ENCODE data around the gene CDKN2A. TPM values are rescaled to one million over a fixed set of nuclear protein-coding genes. Genes with fewer than 3 reads are reported as not detected.

CDKN2A gene
- total RNA-seq: 1 to 10 TPM; 1.2 to 1.6 TPM
- under 1 TPM in 2 of 6 donors, not detected in 4; 0.30 to 0.35 TPM for polyA plus RNA-seq (ENCODE audit: insufficient read length in 6 of 6)
- long read RNA-seq, donor 1: 0 reads
- long read RNA-seq, donor 2: 0 reads
- long read RNA-seq, donor 3: 0 reads
- long read RNA-seq, donor 4, partial matches to known transcripts: 0 of 2 reads
- long read RNA-seq, donor 4, other reads (novel, unspliced or antisense): 0 of 2 reads
- long read RNA-seq, donor 5, partial matches to known transcripts: 0 of 1 reads
- long read RNA-seq, donor 5, other reads (novel, unspliced or antisense): 0 of 1 reads
- long read RNA-seq, donor 6, partial matches to known transcripts: 0 of 3 reads
- long read RNA-seq, donor 6, other reads (novel, unspliced or antisense): 0 of 3 reads
- long read RNA-seq, donor 7, partial matches to known transcripts: 0 of 1 reads
- long read RNA-seq, donor 7, other reads (novel, unspliced or antisense): 0 of 1 reads
- long read RNA-seq, donor 8: 0 reads
- long read RNA-seq, donor 9: 0 reads
- long read RNA-seq, donor 10: 0 reads
- long read RNA-seq, donor 11, partial matches to known transcripts: 0 of 2 reads
- long read RNA-seq, donor 11, other reads (novel, unspliced or antisense): 0 of 2 reads
- long read RNA-seq, donor 12: 0 reads

- H3K27ac ChIP-seq: peak within 1 kb of the TSS; percentile 85 to 94
- H3K4me1 ChIP-seq: peaks cover 4 to 17% of the 10 kb centered on the region in 2 donors
- DNase-seq (peak in 2 of 4 donors; percentile 57 to 85), ATAC-seq (peak; percentile 58)
- H3K36me3 ChIP-seq: no peaks in the 10 kb centered on the region
- H3K4me3 ChIP-seq: peak within 1 kb of the TSS; percentile 90 to 97
- H3K9me3 ChIP-seq: no peaks in the 10 kb centered on the region
- intact Hi-C loops (cut with DNase I): no loop called here
- peaks cover 33 to 83% of the 10 kb centered on the region in 2 donors for H3K27me3 ChIP-seq
- TF ChIP-seq, protein P1, sequence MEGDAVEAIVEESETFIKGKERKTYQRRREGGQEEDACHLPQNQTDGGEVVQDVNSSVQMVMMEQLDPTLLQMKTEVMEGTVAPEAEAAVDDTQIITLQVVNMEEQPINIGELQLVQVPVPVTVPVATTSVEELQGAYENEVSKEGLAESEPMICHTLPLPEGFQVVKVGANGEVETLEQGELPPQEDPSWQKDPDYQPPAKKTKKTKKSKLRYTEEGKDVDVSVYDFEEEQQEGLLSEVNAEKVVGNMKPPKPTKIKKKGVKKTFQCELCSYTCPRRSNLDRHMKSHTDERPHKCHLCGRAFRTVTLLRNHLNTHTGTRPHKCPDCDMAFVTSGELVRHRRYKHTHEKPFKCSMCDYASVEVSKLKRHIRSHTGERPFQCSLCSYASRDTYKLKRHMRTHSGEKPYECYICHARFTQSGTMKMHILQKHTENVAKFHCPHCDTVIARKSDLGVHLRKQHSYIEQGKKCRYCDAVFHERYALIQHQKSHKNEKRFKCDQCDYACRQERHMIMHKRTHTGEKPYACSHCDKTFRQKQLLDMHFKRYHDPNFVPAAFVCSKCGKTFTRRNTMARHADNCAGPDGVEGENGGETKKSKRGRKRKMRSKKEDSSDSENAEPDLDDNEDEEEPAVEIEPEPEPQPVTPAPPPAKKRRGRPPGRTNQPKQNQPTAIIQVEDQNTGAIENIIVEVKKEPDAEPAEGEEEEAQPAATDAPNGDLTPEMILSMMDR (IDR thresholded peaks at IDR 0.05): no peak
Measured at GRCh38 chr9:21993893-21994555, at the start of gene CDKN2A. Gene CDKN2A, minus strand, starts transcription at chr9:21994392.

DNA sequence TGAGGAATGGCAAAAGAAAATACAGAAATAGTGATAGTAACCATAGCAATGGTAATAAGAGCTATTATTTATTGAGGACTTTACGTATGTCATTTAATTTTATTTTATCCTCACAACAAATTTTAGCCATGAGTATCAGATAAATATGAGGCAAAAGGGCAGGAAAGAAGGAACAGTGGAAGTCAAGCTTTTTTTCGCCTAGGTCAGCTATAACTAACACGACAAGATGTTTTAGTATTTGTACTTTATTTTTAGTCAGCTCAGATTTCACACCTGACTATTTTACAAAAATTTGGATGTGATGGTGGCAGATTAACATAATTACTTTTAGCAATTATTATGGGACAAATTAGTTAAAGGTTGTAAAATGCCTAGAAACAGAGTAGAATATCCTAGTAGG lies 49.7 kb upstream of the CDKN2A start:
- TF ChIP-seq, protein P1 (IDR thresholded peaks at IDR 0.05): no peak
- no peak for DNase-seq
- no peak for ATAC-seq
- Histone ChIP-seq H3K36me3 (no peaks in the 10 kb centered on the region), H3K27ac (no peak overlapping the region), H3K27me3 (no peaks in the 10 kb centered on the region), H3K4me1 (peaks cover 0 to 8% of the 10 kb centered on the region in 2 donors), H3K4me3 (no peak overlapping the region), H3K9me3 (no peaks in the 10 kb centered on the region)
- intact Hi-C loops (cut with DNase I): no loop called here

DNA sequence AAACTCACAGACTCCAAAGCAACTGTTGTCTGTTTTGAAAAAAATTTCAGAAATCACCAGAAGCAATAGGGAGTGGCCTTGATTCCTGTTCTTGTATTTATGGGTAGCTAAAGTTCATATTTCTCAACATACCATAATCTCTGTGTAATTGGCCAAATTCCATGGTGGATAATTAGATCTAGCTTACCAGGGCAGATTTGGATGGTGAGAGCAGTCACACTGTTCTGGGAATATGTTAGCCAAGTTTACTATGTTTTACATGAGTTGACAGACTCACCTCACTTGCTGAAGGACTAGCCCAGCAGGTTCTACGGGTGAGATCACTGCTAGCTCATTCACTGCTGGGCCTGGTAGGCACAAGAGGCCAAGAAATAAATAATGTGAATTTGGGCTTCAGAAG lies 47.6 kb upstream of the CDKN2A start:
- DNase-seq: peak in 2 of 4 donors; percentile 68 to 70
- TF ChIP-seq, protein P1 (IDR thresholded peaks at IDR 0.05): no peak
- Histone ChIP-seq H3K27me3 (no peaks in the 10 kb centered on the region), H3K27ac (peak overlapping the region in 1 of 2 donors; percentile 33), H3K4me3 (no peak overlapping the region), H3K4me1 (peaks cover 4 to 27% of the 10 kb centered on the region in 2 donors), H3K9me3 (no peaks in the 10 kb centered on the region), H3K36me3 (no peaks in the 10 kb centered on the region)
- intact Hi-C loops (cut with DNase I): no loop called here
- ATAC-seq: peak; percentile 87

- TF ChIP-seq, protein P1 (IDR thresholded peaks at IDR 0.05): no peak
- DNase-seq (no peak), ATAC-seq (no peak)
- Histone ChIP-seq H3K27me3 (no peaks in the 10 kb centered on the region), H3K27ac (peak overlapping the region in 1 of 2 donors; percentile 33), H3K4me1 (peaks cover 4 to 27% of the 10 kb centered on the region in 2 donors), H3K9me3 (no peaks in the 10 kb centered on the region), H3K36me3 (no peaks in the 10 kb centered on the region), H3K4me3 (no peak overlapping the region)
- intact Hi-C loops (cut with DNase I): no loop called here
Measured at GRCh38 chr9:22041344-22041743, 47.2 kb upstream of the CDKN2A start.

DNA sequence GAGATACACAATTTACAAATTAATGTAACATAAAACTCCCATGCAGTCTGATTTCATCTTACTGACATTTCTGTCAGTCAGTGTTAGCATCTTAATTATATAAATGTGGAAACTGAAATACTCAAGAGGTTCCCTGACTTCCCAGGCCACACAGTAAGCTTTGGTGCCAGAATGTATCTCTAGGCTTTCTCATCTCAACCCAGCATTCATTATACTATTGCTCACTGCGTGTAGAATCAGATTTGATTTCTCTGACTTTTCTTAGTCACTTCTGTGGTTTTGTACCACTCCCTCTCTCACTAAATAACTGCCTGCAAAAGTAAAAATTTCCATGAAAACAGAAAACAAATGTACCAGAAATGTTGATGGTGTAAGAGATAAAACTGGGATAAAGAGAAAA lies 46.6 kb upstream of the CDKN2A start:
- no peaks in the 10 kb centered on the region for H3K27me3 ChIP-seq
- H3K9me3 ChIP-seq: no peaks in the 10 kb centered on the region
- peaks cover 4 to 27% of the 10 kb centered on the region in 2 donors for H3K4me1 ChIP-seq
- H3K27ac ChIP-seq: no peak overlapping the region
- no peaks in the 10 kb centered on the region for H3K36me3 ChIP-seq
- DNase-seq: no peak
- ATAC-seq: no peak
- H3K4me3 ChIP-seq: no peak overlapping the region
- TF ChIP-seq, protein P1 (IDR thresholded peaks at IDR 0.05): no peak
- intact Hi-C loops (cut with DNase I): no loop called here
